HepG2 (cell line): Measurements from ENCODE around the gene TXNDC12. TPM values are rescaled to one million over a fixed set of nuclear protein-coding genes. Genes with fewer than 3 reads are reported as not detected.

ENCODE experiments used
- ADNP ChIP-seq: sonication (generic); formaldehyde crosslinking; IDR thresholded peaks from 2 replicates; pipeline ENCODE4 v1.4.0; 2020; ENCODE audit warnings: missing genetic modification reagents
- AKAP8 ChIP-seq: sonication (generic); formaldehyde crosslinking; IDR thresholded peaks from 2 replicates; pipeline ENCODE4 v1.5.1; 2020; ENCODE audit warnings: mild to moderate bottlenecking, missing genetic modification reagents
- DMAP1 ChIP-seq: IDR thresholded peaks from 2 replicates; pipeline ENCODE4 v1.6.1; 2016
- ELF1 ChIP-seq: sonication (generic); formaldehyde crosslinking; IDR thresholded peaks from 2 replicates; pipeline ENCODE4 v1.4.0; 2020; ENCODE audit warnings: missing genetic modification reagents
- FOXK2 ChIP-seq: fragments of 450-650 bp; IDR thresholded peaks from 2 replicates; pipeline ENCODE4 v1.6.1; 2016
- HMGA1 ChIP-seq: sonication (generic); formaldehyde crosslinking; conservative IDR thresholded peaks from 2 replicates; pipeline ENCODE4 v1.4.0; 2020; ENCODE audit warnings: missing genetic modification reagents
- JUND ChIP-seq: sonication (generic); formaldehyde crosslinking; IDR thresholded peaks from 2 replicates; pipeline ENCODE4 v1.8.0; 2022; ENCODE audit warnings: mild to moderate bottlenecking, missing genetic modification reagents
- MED13 ChIP-seq: sonication (generic); formaldehyde crosslinking; IDR thresholded peaks from 2 replicates; pipeline ENCODE4 v1.5.0; 2020; ENCODE audit warnings: missing genetic modification reagents
- PCBP2 ChIP-seq: fragments of 200-400 bp; formaldehyde crosslinking; optimal IDR thresholded peaks from 2 replicates; pipeline ENCODE3; 2018; ENCODE audit warnings: low read length, low read depth; ENCODE audit not compliant: poor library complexity, severe bottlenecking
- SNAI1 ChIP-seq: sonication (generic); formaldehyde crosslinking; IDR thresholded peaks from 2 replicates; pipeline ENCODE4 v1.5.0; 2020; ENCODE audit warnings: mild to moderate bottlenecking, missing genetic modification reagents, borderline replicate concordance
- SRSF4 ChIP-seq: fragments of 200-400 bp; formaldehyde crosslinking; IDR thresholded peaks from one replicate; pipeline ENCODE4 v1.6.1; 2018; ENCODE audit warnings: mild to moderate bottlenecking, low read depth, low read length, moderate library complexity; ENCODE audit not compliant: poor library complexity, severe bottlenecking
- SSRP1 ChIP-seq: IDR thresholded peaks from 2 replicates; pipeline ENCODE4 v1.6.1; 2016; ENCODE audit warnings: control low read depth
- ZBTB8A ChIP-seq: sonication (generic); formaldehyde crosslinking; IDR thresholded peaks from 2 replicates; pipeline ENCODE4 v1.4.0; 2020; ENCODE audit warnings: mild to moderate bottlenecking, low read depth, missing genetic modification reagents, borderline replicate concordance
- ZMYM3 ChIP-seq: sonication (generic); formaldehyde crosslinking; IDR thresholded peaks from 2 replicates; pipeline ENCODE4 v1.5.1; 2020; ENCODE audit warnings: mild to moderate bottlenecking, missing genetic modification reagents
- ZNF749 ChIP-seq: sonication (generic); formaldehyde crosslinking; IDR thresholded peaks from 2 replicates; pipeline ENCODE4 v1.8.0; 2022; ENCODE audit warnings: mild to moderate bottlenecking, missing genetic modification reagents, moderate library complexity, borderline replicate concordance
- polyA plus RNA-seq, 8 experiments: library from polyadenylated mRNA; depleted of rRNA in 3 of 8; stranded (reverse) in 7 of 8; unstranded in 1 of 8; fragments of >200 nt; fragmentation: Illumina TruSeq in 4 of 8; extraction: Trizol in 4 of 8; gene quantifications; 2 replicates each; pipeline versions ENCODE4 v1.2.1 to v1.2.3, GENCODE V29; 2011 to 2016; ENCODE audit warnings: low read depth in 4 of 8, missing spikeins in 1 of 8, mixed read lengths in 1 of 8; ENCODE audit not compliant: insufficient read depth in 1 of 8
- total RNA-seq, 5 experiments: library from RNA; depleted of rRNA; stranded (reverse); fragments of >200 nt; fragmentation: Illumina TruSeq; extraction: Trizol; gene quantifications; 2 replicates each; pipeline ENCODE4 v1.2.3, GENCODE V29; 2016; ENCODE audit warnings: low read depth in 1 of 5
- TF ChIP-seq, protein P1 (sequence below): sonication (generic); formaldehyde crosslinking; IDR thresholded peaks from one replicate; pipeline ENCODE4 v1.5.1; 2020; ENCODE audit warnings: mild to moderate bottlenecking, missing genetic modification reagents; ENCODE audit errors: not compliant biosample characterization
- TF ChIP-seq, protein P2 (sequence below): sonication (generic); formaldehyde crosslinking; IDR thresholded peaks from 2 replicates; pipeline ENCODE4 v1.5.1; 2020; ENCODE audit warnings: missing genetic modification reagents, mild to moderate bottlenecking, borderline replicate concordance
- TF ChIP-seq, protein P3 (sequence below): sonication (generic); formaldehyde crosslinking; conservative IDR thresholded peaks from 2 replicates; pipeline ENCODE4 v1.4.0; 2020; ENCODE audit warnings: mild to moderate bottlenecking, missing genetic modification reagents, moderate library complexity

Gene TXNDC12
- total and polyA plus RNA-seq, 2 of the 13 experiments (the other 11 are each of a cell fraction or from before 2014, with no cell fraction given), result 65.6 to 67.2 TPM

DNA sequence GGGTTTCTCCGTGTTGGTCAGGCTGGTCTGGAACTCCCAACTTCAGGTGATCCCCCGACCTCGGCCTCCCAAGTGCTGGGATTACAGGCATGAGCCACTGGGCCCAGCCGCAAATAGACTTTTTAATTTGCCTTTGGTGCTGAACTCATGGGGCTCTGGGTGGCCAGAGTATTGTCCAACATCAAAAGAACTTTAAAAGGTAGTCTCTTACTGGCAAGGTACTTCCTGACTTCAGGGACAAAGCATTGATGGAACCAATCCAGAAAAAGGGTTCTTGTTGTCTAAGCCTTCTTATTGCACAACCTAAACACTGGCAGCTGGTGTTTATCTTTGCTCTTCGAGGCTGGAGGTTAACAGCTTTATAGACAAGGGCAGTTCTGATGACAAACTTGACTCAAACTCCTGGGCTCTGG is 17.6 kb downstream of the TXNDC12 start (continued):
- TF ChIP-seq, protein P1, sequence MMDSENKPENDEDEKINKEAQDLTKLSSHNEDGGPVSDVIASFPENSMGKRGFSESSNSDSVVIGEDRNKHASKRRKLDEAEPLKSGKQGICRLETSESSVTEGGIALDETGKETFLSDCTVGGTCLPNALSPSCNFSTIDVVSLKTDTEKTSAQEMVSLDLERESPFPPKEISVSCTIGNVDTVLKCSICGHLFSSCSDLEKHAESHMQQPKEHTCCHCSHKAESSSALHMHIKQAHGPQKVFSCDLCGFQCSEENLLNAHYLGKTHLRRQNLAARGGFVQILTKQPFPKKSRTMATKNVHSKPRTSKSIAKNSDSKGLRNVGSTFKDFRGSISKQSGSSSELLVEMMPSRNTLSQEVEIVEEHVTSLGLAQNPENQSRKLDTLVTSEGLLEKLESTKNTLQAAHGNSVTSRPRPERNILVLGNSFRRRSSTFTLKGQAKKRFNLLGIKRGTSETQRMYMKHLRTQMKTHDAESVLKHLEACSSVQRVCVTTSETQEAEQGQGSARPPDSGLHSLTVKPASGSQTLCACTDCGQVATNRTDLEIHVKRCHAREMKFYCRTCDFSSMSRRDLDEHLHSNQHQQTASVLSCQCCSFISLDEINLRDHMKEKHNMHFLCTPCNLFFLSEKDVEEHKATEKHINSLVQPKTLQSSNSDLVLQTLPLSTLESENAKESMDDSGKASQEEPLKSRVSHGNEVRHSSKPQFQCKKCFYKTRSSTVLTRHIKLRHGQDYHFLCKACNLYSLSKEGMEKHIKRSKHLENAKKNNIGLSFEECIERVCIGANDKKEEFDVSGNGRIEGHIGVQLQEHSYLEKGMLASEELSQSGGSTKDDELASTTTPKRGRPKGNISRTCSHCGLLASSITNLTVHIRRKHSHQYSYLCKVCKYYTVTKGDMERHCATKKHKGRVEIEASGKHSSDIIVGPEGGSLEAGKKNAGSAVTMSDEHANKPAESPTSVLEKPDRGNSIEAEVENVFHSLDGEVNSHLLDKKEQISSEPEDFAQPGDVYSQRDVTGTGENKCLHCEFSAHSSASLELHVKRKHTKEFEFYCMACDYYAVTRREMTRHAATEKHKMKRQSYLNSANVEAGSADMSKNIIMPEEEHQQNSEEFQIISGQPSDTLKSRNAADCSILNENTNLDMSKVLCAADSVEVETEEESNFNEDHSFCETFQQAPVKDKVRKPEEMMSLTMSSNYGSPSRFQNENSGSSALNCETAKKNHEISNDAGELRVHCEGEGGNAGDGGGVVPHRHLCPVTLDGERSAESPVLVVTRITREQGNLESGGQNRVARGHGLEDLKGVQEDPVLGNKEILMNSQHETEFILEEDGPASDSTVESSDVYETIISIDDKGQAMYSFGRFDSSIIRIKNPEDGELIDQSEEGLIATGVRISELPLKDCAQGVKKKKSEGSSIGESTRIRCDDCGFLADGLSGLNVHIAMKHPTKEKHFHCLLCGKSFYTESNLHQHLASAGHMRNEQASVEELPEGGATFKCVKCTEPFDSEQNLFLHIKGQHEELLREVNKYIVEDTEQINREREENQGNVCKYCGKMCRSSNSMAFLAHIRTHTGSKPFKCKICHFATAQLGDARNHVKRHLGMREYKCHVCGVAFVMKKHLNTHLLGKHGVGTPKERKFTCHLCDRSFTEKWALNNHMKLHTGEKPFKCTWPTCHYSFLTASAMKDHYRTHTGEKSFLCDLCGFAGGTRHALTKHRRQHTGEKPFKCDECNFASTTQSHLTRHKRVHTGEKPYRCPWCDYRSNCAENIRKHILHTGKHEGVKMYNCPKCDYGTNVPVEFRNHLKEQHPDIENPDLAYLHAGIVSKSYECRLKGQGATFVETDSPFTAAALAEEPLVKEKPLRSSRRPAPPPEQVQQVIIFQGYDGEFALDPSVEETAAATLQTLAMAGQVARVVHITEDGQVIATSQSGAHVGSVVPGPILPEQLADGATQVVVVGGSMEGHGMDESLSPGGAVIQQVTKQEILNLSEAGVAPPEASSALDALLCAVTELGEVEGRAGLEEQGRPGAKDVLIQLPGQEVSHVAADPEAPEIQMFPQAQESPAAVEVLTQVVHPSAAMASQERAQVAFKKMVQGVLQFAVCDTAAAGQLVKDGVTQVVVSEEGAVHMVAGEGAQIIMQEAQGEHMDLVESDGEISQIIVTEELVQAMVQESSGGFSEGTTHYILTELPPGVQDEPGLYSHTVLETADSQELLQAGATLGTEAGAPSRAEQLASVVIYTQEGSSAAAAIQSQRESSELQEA (CRISPR knock-in tag), result no peak
- TF ChIP-seq ELF1 (CRISPR knock-in tag) (peak; percentile 84), HMGA1 (CRISPR knock-in tag) (no peak), DMAP1 (CRISPR knock-in tag) (peak; percentile 60), PCBP2 (no peak), SNAI1 (CRISPR knock-in tag) (no peak), MED13 (CRISPR knock-in tag) (peak; percentile 31; the same call in 1 of the 2 replicates), JUND (peak; percentile 17; the same call in 1 of the 2 replicates), SRSF4 (no peak), SSRP1 (CRISPR knock-in tag) (peak; percentile 61; the same call in 1 of the 2 replicates), FOXK2 (peak; percentile 97), ZBTB8A (CRISPR knock-in tag) (no peak), AKAP8 (CRISPR knock-in tag) (no peak), ZNF749 (CRISPR knock-in tag) (no peak), ZMYM3 (CRISPR knock-in tag) (peak; percentile 61; the same call in 1 of the 2 replicates), ADNP (CRISPR knock-in tag) (no peak)
- TF ChIP-seq, protein P2, sequence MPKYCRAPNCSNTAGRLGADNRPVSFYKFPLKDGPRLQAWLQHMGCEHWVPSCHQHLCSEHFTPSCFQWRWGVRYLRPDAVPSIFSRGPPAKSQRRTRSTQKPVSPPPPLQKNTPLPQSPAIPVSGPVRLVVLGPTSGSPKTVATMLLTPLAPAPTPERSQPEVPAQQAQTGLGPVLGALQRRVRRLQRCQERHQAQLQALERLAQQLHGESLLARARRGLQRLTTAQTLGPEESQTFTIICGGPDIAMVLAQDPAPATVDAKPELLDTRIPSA (CRISPR knock-in tag), result no peak
- TF ChIP-seq, protein P3, sequence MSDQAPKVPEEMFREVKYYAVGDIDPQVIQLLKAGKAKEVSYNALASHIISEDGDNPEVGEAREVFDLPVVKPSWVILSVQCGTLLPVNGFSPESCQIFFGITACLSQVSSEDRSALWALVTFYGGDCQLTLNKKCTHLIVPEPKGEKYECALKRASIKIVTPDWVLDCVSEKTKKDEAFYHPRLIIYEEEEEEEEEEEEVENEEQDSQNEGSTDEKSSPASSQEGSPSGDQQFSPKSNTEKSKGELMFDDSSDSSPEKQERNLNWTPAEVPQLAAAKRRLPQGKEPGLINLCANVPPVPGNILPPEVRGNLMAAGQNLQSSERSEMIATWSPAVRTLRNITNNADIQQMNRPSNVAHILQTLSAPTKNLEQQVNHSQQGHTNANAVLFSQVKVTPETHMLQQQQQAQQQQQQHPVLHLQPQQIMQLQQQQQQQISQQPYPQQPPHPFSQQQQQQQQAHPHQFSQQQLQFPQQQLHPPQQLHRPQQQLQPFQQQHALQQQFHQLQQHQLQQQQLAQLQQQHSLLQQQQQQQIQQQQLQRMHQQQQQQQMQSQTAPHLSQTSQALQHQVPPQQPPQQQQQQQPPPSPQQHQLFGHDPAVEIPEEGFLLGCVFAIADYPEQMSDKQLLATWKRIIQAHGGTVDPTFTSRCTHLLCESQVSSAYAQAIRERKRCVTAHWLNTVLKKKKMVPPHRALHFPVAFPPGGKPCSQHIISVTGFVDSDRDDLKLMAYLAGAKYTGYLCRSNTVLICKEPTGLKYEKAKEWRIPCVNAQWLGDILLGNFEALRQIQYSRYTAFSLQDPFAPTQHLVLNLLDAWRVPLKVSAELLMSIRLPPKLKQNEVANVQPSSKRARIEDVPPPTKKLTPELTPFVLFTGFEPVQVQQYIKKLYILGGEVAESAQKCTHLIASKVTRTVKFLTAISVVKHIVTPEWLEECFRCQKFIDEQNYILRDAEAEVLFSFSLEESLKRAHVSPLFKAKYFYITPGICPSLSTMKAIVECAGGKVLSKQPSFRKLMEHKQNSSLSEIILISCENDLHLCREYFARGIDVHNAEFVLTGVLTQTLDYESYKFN, result peak; percentile 97
